Kasumi-1 (cell line): ENCODE measurements around the gene DNTTIP2.
"Not testable (repeated sequence)": the region's sequence is repeated elsewhere in the genome, so short reads cannot be mapped to it uniquely, and the experiment has no call there.

Experiments used
- DNase-seq, 2 experiments: peaks; one replicate each; lab custom pipeline; 2025; lab: John Stamatoyannopoulos, UW

The DNTTIP2 gene

DNA sequence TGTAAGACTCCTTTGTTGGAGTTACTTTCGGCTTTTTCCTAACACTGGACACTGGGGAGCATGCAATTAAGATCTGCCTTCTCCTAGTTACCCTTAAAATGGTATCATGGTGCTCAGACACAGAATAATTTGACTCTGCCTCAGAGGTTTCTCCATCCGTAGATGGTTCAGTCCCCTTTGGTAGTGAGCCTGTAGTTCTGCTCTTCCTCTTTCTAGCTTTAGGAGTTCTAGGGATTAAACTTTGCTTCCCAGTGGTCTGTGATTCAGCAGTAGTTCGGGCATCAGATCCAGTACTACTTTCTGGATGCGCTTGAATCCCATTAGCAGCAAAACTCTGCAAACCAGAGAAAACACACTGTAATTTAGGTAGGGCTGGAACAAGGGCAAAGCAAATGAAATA is 1.5 kb downstream of the DNTTIP2 start:
- DNase-seq = no peak

DNA sequence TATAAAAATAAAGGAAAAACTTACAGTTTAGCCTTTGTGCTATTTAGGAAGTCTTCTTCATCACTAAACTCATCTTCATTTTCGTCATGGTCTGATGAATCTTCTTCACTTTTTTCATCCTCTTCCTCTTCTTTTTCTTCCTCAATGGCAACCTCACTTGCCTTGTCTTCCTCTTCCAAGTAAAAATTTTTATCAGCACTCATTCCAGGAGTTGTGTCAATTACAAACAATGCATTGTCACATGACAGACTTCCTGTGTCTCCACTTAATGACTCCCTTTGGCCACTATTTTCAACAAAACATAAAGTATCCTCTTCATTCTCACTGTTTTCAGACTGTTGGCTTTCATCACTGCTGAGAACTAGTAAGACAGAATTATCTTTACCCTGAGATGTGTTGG is 2.8 kb downstream of the DNTTIP2 start:
- no peak for DNase-seq

DNA sequence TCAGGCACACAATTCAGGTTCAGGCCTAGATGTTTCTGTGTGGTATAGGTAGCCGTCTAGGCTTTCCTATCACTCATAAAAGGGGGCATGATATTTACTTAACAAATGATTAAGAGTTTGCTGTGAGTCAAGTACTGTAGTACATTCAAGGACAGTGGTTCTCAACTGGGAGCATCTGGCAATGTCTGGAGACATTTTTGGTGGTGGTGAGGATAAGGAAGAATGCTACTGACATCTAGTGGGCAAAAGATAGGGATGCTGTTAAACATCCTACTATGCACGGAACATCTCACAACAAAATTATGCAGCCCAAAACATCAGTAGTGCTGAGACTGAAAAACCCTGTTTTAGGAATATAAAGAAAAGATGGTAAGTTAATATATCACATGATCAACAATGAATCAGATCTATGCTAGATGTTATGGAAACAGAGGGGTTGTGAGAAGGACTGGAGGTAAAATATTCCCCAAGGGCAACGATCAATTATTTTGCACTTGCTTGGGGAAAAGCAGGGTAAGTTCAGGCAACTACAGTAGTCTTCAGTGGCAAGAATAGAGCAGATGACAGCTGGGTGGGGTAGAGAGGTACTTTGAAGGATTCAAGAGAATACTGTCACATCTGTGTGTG is 4.9 kb downstream of the DNTTIP2 start:
- peak; percentile 61 to 76 for DNase-seq

DNA sequence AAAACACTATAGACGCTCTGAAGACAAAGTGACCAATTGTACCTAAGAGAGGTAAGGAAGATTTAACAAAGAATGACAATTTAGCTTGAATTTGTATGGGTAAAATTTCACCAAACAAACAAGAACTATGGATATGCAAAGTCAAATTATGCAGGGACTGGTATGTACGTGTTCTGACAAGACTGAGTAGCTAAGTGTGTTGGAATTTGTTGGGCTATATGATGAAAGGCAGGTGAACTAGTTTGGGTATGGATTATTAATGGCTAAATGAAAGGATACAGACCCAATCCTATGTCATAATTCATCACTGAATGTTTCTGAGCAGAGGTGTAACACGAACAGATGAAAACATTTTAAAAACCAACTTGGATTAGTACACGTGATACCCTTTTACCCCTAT is 7.6 kb downstream of the DNTTIP2 start:
- no peak for DNase-seq

DNA sequence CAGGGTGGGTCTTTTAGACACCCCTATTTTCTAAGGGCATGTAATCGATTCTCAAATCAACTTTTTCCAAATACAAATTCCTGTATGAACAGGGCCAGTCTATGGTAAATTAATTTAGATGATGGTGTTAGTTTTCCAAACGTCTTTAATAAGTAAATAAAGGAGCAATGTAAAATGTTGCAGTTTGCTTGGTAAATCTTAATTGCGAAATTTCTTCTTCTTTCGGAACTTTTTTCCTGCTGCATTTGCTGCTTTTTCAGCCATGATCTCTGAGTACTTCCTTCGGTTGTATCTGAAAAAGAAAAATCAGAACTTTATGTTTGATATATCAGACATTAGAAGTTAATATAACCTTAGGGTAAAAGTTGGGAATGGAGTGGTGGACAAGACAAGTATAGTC is 9.4 kb downstream of the DNTTIP2 start:
- no peak for DNase-seq

DNA sequence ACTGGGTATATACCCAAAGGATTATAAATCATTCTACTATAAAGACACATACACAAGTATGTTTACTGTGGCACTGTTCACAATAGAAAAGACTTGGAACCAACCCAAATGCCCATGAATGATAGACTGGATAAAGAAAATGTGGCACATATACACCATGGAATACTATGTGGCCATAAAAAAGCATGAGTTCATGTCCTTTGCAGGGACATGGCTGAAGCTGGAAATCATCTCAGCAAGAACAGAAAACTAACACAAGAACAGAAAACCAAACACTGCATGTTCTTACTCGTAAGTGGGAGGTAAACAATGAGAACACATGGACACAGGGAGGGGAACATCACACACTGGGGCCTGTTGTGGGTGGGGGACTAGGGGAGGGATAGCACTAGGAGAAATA is 10.5 kb downstream of the DNTTIP2 start:
- DNase-seq = not testable (repeated sequence)

DNA sequence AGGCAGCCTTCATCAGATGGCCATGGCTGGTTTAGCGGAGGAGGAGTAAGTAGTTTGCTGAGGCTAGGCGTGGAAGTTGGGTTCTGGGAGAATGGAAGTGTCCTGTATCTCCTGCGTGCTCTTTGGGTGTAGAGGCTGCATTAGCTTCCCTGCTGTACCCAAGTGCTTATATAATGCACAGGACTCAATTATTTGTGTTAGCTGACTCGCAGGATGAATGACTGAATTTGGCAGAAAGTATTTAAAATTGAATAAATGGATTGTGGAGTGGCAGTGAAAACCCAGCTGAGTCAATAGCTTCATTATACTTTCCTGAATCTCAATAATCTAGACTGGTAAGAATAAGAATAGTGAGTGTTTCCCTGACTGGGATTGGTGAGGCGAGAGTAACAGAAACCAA is 13.8 kb downstream of the DNTTIP2 start:
- no peak for DNase-seq

DNA sequence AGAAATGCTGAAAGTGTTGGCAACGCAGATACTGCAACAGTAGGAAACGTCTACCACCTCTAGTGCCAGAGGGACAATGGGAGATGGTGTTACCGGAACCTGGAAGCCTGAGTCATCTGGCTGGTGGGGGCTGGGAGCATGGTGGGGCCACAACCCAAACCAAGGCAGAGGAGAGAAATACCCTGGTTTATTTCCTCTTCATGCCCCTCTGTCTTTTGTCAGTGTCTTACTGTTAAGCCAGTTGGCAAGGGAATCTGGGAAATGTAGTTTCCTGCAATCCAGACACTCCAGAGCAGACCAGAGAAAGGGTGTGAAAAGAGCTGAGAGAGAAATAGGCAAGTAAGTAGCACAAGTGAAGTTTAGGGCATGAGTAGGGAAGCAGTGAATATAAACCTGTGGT is 14.8 kb downstream of the DNTTIP2 start:
- DNase-seq = no peak

DNA sequence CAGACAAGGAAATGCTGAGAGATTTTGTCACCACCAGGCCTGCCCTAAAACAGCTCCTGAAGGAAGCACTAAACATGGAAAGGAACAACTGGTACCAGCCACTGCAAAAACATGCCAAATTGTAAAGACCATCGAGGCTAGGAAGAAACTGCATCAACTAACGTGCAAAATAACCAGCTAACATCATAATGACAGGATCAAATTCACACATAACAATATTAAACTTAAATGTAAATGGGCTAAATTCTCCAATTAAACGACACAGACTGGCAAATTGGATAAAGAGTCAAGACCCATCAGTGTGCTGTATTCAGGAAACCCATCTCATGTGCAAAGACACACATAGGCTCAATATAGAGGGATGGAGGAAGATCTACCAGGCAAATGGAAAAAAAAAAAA is 21.4 kb downstream of the DNTTIP2 start:
- DNase-seq = not testable (repeated sequence)

DNA sequence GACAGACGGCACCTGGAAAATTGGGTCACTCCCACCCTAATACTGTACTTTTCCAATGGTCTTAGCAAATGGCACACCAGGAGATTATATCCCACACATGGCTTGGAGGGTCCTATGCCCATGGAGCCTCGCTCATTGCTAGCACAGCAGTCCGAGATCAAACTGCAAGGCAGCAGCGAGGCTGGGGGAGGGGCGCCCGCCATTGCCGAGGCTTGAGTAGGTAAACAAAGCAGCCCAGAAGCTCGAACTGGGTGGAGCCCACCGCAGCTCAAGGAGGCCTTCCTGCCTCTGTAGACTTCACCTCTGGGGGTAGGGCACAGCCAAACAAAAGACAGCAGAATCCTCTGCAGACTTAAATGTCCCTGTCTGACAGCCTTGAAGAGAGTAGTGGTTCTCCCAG is 23.0 kb downstream of the DNTTIP2 start:
- DNase-seq = not testable (repeated sequence)

DNA sequence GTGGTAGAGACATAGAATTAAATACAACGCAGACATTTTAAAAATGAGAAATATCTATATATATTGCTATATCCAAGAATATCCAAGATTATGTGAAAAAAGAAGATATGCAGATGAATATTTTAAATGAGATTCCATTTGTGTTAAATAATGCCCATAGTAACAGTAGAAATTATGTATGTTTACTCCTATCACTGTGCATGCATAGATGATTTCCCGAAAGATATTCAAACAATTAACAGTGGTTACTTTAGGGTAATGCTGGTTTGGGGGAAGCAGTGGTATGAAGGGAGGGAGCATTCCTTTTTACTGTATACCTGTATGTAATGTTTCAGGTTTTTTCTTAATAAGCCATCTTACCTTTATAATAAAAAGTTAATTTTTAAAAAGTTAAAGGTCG is 25.1 kb downstream of the DNTTIP2 start:
- DNase-seq = no peak

DNA sequence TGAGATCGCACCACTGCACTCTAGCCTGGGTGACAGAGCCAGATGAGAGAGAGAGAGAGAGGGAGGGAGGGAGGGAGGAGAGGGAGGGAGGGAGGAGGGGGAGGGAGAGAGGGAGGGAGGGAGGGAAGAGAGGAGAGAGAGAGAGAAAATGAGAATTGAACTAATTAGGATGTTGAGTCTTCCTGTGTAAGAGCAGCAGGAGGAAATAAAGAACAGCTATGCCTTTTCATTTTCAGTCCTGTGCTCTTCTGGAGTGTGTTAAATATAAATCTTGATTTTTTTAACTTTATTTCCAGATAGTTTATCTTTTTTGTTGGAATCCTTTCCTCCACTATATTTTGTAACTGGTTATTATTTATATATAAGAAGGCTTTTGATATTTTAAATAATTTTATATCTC is 27.1 kb downstream of the DNTTIP2 start:
- no peak for DNase-seq

DNA sequence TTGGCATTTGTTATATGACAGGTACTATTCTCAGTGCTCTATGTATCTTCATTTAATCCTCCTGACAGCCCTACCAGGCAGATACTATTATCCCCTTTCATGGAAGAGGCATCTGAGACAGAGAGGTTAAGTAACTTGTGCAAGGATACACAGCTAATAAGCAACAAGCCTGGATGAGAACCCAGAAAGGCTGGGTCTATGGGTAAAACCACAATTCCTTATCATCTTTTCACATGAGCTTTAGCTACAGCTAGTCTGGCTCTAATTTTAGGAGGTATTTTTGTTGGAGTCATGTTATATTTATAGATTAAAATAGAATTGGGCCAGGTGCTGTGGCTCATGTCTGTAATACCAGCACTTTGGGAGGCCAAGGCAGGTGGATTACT is 27.7 kb downstream of the DNTTIP2 start:
- no peak for DNase-seq

DNA sequence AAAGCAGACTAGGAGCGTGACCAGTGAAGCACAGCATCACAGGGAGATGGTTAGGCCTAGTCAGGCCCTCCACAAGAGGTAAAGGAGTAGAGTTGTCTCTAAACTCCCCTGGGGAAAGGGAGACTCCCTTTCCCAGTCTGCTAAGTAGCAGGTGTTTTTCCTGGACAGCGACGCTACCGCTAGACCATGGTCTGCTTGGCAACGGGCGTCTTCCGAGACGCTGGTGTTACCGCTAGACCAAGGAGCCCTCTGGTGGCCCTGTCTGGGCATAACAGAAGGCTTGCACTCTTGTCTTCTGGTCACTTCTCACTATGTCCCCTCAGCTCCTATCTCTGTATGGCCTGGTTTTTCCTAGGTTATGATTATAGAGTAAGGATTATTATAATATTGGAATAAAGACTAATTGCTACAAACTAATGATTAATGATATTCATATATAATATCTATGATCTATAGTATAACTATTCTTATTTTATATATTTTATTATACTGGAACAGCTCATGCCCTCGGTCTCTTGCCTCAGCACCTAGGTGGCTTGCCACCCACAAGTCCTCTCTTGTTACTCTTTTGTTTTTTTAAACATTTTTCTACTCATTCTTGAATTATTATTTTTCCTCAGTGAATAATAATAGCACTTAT is 28.2 kb downstream of the DNTTIP2 start:
- peak in 1 of 2 experiments; percentile 8 for DNase-seq

DNA sequence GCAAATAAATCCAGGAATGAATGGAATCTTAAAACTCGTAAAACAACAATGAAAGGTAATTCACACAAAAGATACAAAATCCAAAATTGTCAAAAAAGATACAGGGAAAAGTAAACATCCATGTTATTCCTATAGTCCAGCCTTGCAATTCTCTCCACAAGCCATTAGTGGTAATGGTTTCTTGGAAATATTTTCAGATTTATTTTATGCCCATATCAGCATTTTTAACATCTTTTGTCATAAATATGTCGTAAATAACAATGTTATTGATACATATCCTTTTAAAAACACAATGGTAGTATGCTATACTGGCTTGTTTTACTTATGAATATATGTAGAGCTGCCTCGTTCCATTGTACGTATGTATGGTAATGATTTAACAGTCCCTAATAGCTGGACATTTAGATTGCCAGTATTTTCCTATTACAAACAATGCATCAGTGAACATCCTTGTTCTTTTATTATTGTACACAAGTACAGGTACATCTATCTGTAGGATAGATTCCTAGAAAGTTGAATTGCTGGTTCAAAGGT is 30.6 kb downstream of the DNTTIP2 start:
- DNase-seq = no peak

DNA sequence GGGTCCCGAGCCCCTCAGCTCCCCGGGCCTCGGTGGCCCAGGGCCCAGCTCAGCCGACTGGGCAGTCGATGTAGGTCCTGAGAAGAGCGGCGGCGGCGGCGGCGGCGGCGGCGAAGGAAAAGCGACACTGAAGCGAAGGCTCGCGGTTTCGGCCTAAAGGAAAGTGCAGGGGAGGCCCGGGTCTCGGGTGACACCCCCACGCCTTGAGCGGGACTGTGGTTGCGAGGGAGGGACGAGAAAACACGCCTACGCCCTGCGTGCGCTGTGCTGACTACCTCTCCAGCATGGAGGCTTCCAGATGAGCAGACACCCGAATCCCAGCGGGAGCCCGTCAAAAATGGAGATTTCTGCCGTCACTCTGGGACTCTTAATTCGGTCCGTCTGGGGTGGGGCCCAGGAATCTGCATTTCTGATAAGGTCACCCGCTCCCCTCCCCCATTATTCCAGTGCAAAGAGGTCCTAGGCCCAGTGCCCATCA is 31.2 kb downstream of the DNTTIP2 start:
- peak; percentile 50 to 66 for DNase-seq

DNA sequence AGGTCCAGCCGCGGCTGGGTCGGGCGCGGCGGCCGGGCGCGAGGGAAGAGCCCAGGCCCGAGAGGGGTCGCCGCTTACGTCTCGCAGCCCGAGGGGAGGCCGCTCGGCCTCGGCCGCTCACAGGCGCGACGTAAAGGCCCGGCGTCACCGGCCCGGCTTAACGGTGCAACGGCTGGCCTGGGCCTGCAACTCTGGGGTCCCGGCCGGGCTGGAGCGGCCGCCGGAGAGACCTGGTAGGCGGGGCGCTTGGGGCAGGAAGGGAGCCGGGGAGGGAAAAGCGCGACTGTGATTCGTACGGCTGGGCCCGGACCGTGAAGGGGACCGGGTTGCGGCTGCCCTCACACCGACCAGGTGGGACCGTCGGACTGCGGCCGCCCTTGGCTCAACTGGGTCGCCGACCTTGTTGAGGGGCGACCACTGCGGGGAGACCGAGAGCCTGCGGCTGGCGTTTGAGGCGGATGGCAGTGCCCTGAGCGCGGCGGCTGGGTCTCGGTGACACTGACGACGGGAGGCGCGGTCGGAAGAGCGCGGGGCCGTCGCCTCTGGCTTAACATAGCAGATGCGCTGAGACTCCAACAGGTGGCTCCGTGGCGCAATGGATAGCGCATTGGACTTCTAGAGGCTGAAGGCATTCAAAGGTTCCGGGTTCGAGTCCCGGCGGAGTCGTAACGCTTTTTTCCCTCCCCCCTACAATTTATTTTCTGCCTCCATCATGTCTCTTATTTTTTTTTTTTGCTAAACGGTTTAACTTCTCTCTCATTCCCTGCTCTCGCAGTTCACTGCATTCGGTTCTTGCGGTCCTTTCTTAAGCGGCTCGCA is 31.8 kb downstream of the DNTTIP2 start:
- peak; percentile 78 for DNase-seq

DNA sequence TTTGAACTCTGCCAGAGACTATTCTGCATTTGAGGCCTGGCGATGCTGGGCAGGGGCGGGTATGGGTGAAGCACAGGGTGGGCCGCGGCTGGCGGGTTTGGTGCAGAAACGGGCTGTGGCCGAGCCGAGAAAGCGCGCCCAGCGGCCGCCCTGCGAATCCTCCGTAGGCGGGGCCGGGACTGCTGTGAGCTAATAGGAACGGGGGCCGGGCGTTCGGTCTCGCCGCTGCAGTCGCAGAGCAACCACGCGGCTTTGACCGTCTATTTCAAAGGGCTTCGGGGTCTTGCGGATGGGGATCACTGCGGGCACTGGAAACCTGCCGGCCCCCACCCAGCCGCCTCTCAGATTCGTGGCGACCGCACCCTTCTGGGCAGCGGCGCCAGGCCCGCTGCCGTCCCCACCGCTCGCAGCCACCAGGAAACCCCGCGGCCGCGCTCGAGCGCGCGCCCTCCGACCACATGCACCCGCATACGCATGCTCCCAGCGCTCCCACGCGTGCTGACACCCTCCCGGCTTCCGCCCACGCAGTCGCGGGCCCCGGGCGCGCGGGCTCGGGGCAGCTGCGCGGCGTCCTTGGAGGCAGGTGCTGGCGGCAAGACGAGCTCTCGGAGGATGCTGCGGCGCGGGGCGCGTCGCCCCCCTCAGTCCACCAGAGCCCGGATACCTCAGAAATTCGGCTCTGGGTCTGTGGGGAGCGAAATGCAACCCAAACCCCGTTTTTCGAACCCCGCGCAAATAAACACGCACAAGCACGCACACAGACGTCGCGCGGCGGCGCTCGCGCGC is 32.6 kb downstream of the DNTTIP2 start:
- peak; percentile 86 to 88 for DNase-seq

DNA sequence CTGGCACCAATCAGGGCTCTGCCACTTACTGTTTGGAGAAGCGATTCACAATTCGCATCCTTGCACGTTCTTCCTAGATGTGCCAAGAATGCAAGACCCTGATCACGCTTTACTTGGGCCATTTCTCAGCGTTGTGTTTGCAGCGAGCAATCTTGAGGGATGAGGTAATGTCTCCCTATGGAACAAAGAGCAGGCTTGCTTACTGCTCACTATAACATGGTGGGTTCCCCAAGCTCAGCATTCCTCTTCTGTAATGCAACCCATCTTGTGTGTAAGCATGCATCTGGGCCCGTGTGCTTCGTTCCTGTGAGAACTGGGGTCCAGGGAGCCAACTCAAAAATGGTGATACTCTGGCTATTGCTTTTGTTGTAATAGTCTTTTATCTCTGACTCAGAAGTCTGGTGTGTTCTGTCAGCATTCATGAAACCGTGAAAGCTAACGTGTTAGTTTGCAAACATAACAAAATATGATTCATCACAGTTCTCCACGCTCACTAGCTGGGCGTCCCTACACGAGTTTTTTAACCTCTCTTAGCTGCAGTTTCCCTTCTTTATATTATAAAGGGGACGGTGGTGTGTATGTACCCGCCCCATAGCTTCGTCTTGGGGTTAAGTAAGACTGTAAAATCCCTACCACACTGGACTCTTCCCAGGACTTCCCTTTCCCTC is 33.3 kb downstream of the DNTTIP2 start:
- no peak for DNase-seq

DNA sequence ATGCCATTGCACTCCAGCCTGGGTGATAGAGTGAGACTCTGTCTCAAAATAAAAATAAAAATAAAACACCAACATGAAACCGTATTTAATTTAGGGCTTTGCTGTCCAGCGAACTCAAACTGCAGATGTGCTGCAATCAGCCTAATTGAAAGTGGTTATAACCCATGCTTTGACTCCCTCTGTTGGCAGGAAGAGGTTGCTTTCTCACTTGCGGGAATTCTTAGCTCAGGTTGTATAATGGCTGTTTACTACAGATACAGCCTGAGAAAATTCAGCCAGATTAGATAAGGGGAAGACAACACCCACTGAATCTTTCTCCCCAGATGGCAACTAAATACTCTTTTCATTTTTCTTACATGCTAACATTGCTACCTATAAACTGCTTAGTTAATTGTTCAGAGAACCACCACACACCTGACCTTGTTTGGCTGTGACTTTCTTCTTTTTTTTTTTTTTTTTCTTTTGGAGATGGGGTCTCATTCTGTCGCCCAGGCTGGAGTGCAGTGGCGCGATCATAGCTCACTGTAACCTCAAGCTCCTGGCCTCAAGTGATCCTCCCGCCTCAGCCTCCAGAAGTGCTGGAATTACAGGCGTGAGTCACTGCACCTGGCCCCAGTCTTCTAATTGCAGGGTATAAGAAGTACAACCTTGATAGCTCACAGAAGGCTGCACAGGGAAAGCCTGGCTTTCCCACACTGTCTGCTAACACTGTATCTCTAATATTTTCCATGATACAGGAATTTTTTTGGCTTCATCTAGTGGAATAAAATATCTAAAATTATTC is 34.6 kb downstream of the DNTTIP2 start:
- peak; percentile 92 for DNase-seq
